PFSK-1 (cell line): Measurements from ENCODE around the gene GRIP1.

Source experiments
- POLR2AphosphoS5 ChIP-seq: IDR thresholded peaks from 2 replicates; pipeline ENCODE4 v1.6.1; 2012; ENCODE audit warnings: low read depth, mild to moderate bottlenecking, control low read depth, low read length, moderate library complexity
- TAF1 ChIP-seq: IDR thresholded peaks from 2 replicates; pipeline ENCODE4 v1.6.1; 2012; ENCODE audit warnings: low read length, control low read depth, borderline replicate concordance; ENCODE audit not compliant: insufficient read depth
- TF ChIP-seq, protein P1 (sequence below), 2 experiments: IDR thresholded peaks; 2 replicates each; pipeline versions ENCODE4 v1.6.1 to v1.8.0; 2011 to 2012; ENCODE audit warnings: low read depth in 2 of 2, low read length in 2 of 2, control low read depth in 1 of 2, inconsistent platforms in 1 of 2, mild to moderate bottlenecking in 1 of 2, moderate library complexity in 1 of 2; ENCODE audit not compliant: insufficient read depth in 1 of 2

DNA sequence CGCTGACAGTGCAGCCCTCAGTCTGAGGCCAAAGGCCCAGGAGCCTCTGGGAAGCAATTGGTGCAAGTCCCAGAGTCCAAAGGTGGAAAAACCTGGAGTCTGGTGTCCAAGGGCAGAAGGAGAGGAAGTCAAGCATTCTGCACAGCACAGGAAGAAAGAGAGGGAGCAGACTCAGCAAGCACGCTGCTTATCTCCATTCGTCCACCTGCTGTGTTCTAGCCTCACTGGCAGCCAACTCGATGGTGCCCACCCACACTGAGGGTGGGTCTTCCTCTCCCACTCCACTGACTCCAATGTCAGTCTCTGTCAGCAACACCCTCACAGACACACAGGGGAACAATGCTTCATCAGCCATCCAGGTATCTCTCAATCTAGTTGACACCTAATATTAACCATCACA lies 337.8 kb downstream of the GRIP1 start:
- TF ChIP-seq, protein P1, sequence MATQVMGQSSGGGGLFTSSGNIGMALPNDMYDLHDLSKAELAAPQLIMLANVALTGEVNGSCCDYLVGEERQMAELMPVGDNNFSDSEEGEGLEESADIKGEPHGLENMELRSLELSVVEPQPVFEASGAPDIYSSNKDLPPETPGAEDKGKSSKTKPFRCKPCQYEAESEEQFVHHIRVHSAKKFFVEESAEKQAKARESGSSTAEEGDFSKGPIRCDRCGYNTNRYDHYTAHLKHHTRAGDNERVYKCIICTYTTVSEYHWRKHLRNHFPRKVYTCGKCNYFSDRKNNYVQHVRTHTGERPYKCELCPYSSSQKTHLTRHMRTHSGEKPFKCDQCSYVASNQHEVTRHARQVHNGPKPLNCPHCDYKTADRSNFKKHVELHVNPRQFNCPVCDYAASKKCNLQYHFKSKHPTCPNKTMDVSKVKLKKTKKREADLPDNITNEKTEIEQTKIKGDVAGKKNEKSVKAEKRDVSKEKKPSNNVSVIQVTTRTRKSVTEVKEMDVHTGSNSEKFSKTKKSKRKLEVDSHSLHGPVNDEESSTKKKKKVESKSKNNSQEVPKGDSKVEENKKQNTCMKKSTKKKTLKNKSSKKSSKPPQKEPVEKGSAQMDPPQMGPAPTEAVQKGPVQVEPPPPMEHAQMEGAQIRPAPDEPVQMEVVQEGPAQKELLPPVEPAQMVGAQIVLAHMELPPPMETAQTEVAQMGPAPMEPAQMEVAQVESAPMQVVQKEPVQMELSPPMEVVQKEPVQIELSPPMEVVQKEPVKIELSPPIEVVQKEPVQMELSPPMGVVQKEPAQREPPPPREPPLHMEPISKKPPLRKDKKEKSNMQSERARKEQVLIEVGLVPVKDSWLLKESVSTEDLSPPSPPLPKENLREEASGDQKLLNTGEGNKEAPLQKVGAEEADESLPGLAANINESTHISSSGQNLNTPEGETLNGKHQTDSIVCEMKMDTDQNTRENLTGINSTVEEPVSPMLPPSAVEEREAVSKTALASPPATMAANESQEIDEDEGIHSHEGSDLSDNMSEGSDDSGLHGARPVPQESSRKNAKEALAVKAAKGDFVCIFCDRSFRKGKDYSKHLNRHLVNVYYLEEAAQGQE (IDR thresholded peaks at IDR 0.05; ENCODE audit: insufficient read depth in 1 of 2, low read depth in 2 of 2, low read length in 2 of 2): no peak
- TF ChIP-seq POLR2AphosphoS5 (no peak), TAF1 (no peak)
